GM18873 (cell line): ENCODE data around the gene CHST3.
A peak's percentile ranks its signal among the peaks of the same experiment; 100 is the strongest.
"Not testable (repeated sequence)": the region's sequence is repeated elsewhere in the genome, so short reads cannot be mapped to it uniquely, and the experiment has no call there.

Experiments
- ATAC-seq: cut with Tn5 transposase; IDR thresholded peaks from one replicate; pipeline ENCODE4 v1.9.1; 2021; ENCODE audit warnings: mild to moderate bottlenecking, moderate library complexity, moderate number of reproducible peaks; ENCODE audit not compliant: unreplicated experiment, low FRiP score

Gene CHST3

DNA sequence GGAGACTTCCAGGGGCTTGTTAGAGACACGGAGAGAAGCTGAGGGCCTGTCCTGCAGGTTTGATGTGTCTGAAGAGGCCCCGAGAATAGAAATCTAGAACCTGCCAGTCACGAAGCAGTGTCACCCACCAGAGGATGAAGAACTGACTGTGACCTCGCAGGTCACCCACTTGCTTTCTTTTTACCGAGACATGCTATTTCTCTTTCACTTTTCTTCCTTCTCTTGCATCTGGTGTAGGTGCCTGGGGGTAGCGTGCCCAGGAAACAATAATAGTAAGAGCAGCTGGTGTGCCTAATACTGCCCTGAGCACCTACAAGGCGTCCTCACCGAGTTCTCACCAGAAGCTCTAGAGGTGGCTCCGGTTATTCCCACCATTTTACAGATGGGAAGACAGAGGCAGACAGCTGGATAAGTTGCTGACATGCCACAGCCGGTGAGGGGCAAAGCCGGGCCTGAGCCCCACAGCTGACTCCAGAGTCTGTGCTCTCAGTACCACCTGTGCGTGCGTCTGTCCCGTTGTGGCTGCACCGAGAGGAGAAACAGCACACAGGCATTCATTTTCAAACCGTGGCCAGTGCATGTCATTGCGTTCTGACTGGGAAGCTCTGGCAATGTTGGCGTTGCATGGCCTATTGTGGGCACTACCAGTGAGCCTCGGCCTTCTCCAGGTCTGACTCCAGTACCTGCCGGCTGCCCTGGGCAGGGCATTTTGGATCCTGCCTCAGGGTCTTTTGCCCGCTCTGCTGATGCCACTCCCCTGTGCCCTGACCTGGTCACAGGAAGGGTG lies 7.8 kb downstream of the CHST3 start:
- ATAC-seq = no peak

DNA sequence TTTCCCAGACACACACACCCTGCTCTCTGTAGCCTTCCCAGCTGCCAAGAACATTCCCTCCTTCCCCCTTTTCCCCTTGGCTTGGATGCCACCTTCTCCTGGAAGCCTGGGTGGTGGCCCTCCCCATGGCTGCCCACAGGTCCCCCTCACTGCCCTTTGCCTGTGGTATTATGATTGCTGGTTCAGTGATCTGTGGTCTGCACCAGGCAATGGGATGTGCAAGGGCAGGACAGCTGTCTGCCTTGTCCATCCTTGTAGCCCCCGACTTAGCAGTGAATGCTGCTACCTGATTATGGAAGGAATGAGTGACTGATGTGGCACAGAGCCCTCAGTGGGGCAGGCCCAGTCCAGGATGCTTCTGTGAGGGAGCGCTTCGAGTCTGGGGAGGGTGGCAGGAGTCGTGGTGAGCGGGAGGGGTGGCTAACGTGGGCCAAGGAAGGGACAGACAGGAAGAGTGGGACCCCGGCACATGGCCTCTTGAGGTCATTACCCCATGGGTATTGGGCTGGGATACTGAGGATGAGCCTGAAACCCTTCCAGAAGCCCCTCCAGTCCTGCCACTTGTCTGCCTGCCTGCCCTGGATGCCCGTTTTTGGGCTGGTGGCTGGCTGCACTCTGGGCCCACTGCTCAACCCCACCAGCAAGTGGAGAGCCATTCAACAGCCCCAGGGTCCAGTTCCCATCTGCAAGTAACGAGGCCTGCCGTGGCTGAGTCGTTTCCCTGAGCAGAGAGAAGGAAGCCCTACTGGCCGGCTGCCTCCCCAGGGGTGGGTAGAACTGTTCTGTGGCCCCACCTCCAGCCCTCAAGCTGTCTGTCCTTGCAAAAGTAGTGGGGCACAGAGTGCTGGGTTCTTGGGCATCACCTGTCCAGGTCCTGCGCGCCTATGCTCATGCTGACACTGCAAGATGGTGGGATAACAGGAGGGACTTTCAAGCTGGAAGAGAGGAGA lies 8.8 kb downstream of the CHST3 start:
- ATAC-seq = no peak

DNA sequence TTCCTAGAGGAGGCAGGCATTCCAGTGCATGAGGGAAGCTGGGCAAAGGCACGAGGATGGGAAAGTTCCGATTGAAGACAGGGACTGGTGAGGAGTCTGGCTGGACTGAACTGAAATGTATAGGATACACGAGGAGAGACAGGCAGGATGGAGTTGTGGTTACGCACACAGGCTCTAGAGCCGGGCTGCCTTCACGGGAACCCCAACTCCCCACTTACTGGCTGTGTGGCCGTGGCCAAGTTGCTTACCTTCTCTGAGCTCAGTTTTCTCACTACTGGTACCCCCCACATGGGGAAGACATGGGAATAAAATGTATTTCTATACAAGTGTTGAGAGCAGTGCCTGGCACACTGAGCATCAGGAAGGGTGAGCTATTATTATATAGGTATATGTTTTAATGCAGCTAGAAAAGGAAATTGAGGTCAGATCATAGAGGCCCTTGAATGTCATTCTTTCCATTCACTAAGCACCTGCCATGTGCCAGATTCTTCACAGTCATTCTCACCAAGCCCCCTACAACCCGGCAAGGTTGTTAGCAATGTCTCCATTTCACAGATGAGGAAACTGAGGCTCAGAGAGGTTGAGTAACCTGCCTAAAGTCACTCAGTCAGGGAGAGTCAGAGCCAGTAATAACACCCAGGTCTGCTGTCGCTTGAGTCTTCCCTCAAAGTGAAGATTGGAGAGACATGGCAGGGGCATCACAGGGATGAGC lies 9.7 kb downstream of the CHST3 start:
- no peak for ATAC-seq

DNA sequence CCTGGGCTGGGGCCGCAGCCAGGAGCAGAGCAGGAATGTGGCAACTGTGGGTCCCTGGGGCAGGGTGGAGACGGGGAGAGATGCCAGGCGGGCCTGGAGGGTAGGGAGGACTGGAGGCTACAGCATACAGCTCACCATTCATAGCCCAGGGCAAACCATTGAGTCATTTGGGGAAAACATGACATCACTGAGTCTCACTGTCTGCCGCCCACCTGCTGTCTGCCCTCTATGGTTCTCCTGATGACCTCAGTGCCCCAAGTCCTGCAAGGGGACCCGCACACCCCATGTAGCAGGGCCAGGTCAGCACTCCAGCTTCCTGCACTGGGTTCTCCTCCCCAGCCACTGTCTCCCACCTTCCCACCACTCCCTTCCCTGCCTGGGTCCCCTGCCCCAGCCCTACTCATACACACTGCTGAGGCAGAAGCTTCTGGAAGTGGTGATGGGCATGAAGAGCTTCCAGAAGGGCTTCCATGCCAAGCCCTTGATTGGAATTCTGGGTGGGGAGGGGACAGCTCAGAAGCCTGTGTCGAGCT lies 10.4 kb downstream of the CHST3 start:
- ATAC-seq = peak; percentile 53

- ATAC-seq = no peak
Observed at GRCh38 chr10:71975087-71975870, 11.1 kb downstream of the CHST3 start.

DNA sequence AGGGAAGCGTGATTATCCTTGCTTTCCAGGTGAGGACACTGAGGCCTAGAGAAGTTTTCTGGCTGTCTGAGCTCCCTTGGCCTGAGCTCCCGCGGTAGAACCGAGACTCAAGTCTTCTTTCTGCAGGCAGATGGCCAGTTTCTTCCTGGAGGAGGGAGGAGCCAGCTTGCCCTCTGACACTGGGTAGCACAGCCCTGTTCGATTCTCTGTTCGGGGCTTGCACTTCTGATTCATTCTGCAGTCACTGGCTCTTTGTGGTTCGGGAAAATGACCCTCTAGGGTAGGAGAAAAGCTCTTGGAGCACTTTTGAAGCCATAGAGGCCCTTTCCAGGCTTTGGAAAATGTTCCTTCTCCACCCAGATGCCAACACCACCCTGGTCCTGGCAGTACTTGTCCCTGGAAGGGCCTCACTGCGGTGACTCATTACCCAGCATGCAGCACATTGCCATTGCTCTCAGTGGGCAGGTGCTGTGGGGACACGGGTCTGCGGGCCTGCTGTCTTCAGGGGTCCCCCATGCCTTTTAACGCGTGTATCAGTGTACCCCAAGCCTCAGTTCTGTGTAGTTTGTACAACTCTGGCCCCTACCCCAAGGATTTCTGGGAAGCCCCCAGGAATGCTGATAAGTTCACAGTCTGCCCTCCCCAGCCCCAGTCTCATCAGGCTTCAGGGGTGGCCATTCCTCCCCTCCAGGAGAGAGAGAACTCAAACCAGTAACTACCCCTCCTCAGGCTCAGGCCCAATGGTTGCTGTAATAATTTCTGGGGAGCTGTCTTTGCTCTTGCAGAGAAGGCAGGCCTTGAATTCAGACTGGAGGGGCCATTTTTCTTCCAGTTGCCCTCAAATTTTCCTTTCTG lies 11.9 kb downstream of the CHST3 start:
- ATAC-seq = no peak

DNA sequence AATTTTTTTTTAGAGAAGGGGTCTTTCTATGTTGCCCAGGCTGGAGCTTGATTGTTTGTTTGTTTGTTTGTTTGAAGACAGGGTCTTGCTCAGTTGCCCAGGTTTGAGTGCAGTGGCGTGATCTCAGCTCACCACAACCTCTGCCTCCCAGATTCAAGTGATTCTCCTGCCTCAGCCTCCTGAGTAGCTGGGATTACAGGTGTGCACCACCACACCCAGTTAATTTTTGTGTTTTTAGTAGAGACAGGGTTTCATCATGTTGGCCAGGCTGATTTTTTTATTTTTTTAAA lies 13.4 kb downstream of the CHST3 start:
- not testable (repeated sequence) for ATAC-seq

DNA sequence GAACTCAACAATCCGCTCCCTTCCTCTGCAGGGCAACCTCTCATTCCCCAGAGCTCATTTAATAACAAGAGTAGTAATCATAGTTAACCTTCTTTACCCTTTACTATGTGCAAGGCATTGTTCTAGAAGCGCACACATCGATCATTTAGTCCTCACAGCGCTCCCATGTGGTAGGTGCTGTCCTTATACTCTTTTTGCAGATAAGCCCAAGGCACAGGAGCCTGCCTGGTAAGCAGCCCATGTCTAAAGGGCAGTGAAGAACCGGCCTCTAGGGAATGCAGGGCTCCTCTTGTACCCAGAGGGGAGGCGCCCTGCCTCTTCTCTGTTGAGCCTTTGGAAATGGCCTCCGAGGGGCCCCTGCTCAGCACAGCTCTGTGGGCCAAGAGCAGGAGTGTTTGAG lies 14.3 kb downstream of the CHST3 start:
- ATAC-seq = no peak

GRCh38 chr10:71978988-71979691 lies 14.9 kb downstream of the CHST3 start:
- no peak for ATAC-seq

DNA sequence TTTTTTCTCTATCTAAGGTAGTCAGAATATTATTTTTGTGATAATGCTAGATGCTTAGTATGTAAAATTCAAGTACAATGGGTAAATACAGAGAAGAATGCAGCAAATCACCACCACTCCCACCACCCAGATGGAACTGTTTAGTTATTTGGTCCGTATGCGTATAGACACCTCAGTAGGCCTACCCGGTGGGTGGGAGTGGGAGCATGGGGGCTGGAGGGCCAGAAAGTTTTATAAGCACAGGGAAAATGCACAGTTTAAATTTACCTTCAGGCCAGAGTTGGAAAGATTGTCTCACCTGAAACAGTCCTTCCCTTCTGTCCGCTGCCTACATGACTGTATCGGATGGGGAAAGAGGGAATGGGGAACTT lies 15.5 kb downstream of the CHST3 start:
- no peak for ATAC-seq

- no peak for ATAC-seq
Observed at GRCh38 chr10:71980181-71981014, 16.2 kb downstream of the CHST3 start.

- no peak for ATAC-seq
Observed at GRCh38 chr10:71981015-71981875, 17.1 kb downstream of the CHST3 start.

- ATAC-seq = no peak
Observed at GRCh38 chr10:71981876-71982230, 17.7 kb downstream of the CHST3 start.

GRCh38 chr10:71982269-71983178 lies 18.3 kb downstream of the CHST3 start:
- no peak for ATAC-seq

DNA sequence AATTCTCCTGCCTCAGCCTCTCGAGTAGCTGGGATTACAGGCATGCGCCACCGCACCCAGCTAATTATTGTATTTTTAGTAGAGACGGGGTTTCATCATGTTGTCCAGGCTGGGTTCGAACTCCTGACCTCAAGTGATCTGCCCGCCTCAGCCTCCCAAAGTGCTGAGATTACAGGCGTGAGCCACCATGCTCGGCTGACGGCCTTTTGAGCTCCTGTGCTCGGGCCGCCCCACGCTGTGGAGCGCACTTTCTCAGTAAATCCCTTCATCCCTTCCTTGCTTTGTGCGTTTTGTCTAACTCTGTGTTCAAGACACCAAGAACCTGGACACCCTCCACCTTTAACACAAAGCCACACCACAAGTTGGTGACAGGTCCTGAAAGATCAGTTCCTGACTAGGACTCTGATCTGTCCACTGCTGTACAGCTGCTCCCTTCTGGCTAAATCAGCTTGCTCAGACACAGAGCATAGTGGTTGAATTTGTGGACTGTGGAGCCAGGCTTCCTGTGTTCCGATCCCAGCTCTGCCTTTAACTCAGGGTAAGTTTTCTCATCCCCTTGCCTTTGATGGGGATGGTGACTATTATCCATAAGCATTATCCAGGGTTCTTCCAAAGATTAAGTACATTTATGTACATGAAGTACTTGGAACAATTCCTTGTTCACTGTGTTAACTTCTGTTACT lies 20.1 kb downstream of the CHST3 start:
- no peak for ATAC-seq
